Measurements from ENCODE around the gene NACAD. TPM values are rescaled to one million over a fixed set of nuclear protein-coding genes. Genes with fewer than 3 reads are reported as not detected.

The NACAD gene
- total RNA-seq, 1 experiment from 2014 or later, result 1.0 TPM

- TF ChIP-seq, protein P1, sequence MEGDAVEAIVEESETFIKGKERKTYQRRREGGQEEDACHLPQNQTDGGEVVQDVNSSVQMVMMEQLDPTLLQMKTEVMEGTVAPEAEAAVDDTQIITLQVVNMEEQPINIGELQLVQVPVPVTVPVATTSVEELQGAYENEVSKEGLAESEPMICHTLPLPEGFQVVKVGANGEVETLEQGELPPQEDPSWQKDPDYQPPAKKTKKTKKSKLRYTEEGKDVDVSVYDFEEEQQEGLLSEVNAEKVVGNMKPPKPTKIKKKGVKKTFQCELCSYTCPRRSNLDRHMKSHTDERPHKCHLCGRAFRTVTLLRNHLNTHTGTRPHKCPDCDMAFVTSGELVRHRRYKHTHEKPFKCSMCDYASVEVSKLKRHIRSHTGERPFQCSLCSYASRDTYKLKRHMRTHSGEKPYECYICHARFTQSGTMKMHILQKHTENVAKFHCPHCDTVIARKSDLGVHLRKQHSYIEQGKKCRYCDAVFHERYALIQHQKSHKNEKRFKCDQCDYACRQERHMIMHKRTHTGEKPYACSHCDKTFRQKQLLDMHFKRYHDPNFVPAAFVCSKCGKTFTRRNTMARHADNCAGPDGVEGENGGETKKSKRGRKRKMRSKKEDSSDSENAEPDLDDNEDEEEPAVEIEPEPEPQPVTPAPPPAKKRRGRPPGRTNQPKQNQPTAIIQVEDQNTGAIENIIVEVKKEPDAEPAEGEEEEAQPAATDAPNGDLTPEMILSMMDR (IDR thresholded peaks at IDR 0.05; ENCODE audit: insufficient read depth in 1 of 2, low read depth in 1 of 2, low read length in 1 of 2, severe bottlenecking in 1 of 2, unreplicated experiment in 1 of 2), result no peak
- POLR2A ChIA-PET, result no interaction called here
Observed at GRCh38 chr7:45085619-45086200, 3.1 kb downstream of the NACAD start.

GRCh38 chr7:45084901-45085618, 3.7 kb downstream of the NACAD start:
- ChIA-PET CTCF (no interaction called here), POLR2A (no interaction called here)
- H3K9me3 Mint-ChIP-seq (ENCODE audit: unreplicated experiment), result no peaks in the 10 kb centered on the region
- H3K27ac Mint-ChIP-seq (ENCODE audit: unreplicated experiment), result no peak overlapping the region
- TF ChIP-seq, protein P1 (IDR thresholded peaks at IDR 0.05; ENCODE audit: insufficient read depth in 1 of 2, low read depth in 1 of 2, low read length in 1 of 2, severe bottlenecking in 1 of 2, unreplicated experiment in 1 of 2), result no peak
- no peak for DNase-seq
- intact Hi-C loops (cut with micrococcal nuclease; ENCODE audit: unreplicated experiment), result no loop called here
- Histone ChIP-seq H3K27me3 (replicated peaks; ENCODE audit: control insufficient read depth, insufficient read depth, low read length) (no peaks in the 10 kb centered on the region), H3K4me3 (ENCODE audit: low read depth, low read length) (no peak overlapping the region), H3K9me3 (no peaks in the 10 kb centered on the region), H3K4me1 (no peaks in the 10 kb centered on the region), H3K36me3 (ENCODE audit: control insufficient read depth, insufficient read depth, low read length) (no peaks in the 10 kb centered on the region)
- no peak overlapping the region for H3K4me3 Mint-ChIP-seq (ENCODE audit: unreplicated experiment)
- H3K27me3 Mint-ChIP-seq (ENCODE audit: insufficient read depth, unreplicated experiment), result no peaks in the 10 kb centered on the region
- H3K36me3 Mint-ChIP-seq (ENCODE audit: insufficient read depth, unreplicated experiment), result peaks cover 6% of the 10 kb centered on the region
- H3K4me1 Mint-ChIP-seq (ENCODE audit: low read depth, unreplicated experiment), result no peaks in the 10 kb centered on the region
- BruUV-seq (replicated peaks), result no TSS peak

More at GRCh38 chr7:45085619-45086200, 3.1 kb downstream of the NACAD start:
- Histone ChIP-seq H3K36me3 (ENCODE audit: control insufficient read depth, insufficient read depth, low read length) (no peaks in the 10 kb centered on the region), H3K4me1 (no peaks in the 10 kb centered on the region), H3K27me3 (replicated peaks; ENCODE audit: control insufficient read depth, insufficient read depth, low read length) (no peaks in the 10 kb centered on the region), H3K4me3 (ENCODE audit: low read depth, low read length) (no peak overlapping the region), H3K9me3 (no peaks in the 10 kb centered on the region)
- Mint-ChIP-seq H3K4me1 (ENCODE audit: low read depth, unreplicated experiment) (no peaks in the 10 kb centered on the region), H3K36me3 (ENCODE audit: insufficient read depth, unreplicated experiment) (peaks cover 6% of the 10 kb centered on the region), H3K9me3 (ENCODE audit: unreplicated experiment) (no peaks in the 10 kb centered on the region), H3K4me3 (ENCODE audit: unreplicated experiment) (no peak overlapping the region), H3K27ac (ENCODE audit: unreplicated experiment) (no peak overlapping the region), H3K27me3 (ENCODE audit: insufficient read depth, unreplicated experiment) (no peaks in the 10 kb centered on the region)
- no TSS peak for BruUV-seq (replicated peaks)
- DNase-seq, result no peak
- intact Hi-C loops (cut with micrococcal nuclease; ENCODE audit: unreplicated experiment), result no loop called here
- CTCF ChIA-PET, result no interaction called here

GRCh38 chr7:45084336-45084735, 4.4 kb downstream of the NACAD start:
- TF ChIP-seq, protein P1 (IDR thresholded peaks at IDR 0.05; ENCODE audit: insufficient read depth in 1 of 2, low read depth in 1 of 2, low read length in 1 of 2, severe bottlenecking in 1 of 2, unreplicated experiment in 1 of 2), result no peak
- no peak overlapping the region for H3K4me3 Mint-ChIP-seq (ENCODE audit: unreplicated experiment)
- H3K36me3 Mint-ChIP-seq (ENCODE audit: insufficient read depth, unreplicated experiment), result peaks cover under 1% of the 10 kb centered on the region
- no peaks in the 10 kb centered on the region for H3K27me3 Mint-ChIP-seq (ENCODE audit: insufficient read depth, unreplicated experiment)
- Histone ChIP-seq H3K4me3 (ENCODE audit: low read depth, low read length) (no peak overlapping the region), H3K36me3 (ENCODE audit: control insufficient read depth, insufficient read depth, low read length) (no peaks in the 10 kb centered on the region), H3K27me3 (replicated peaks; ENCODE audit: control insufficient read depth, insufficient read depth, low read length) (no peaks in the 10 kb centered on the region), H3K4me1 (no peaks in the 10 kb centered on the region), H3K9me3 (no peaks in the 10 kb centered on the region)
- H3K27ac Mint-ChIP-seq (ENCODE audit: unreplicated experiment), result no peak overlapping the region
- no peaks in the 10 kb centered on the region for H3K4me1 Mint-ChIP-seq (ENCODE audit: low read depth, unreplicated experiment)
- BruUV-seq (replicated peaks), result no TSS peak
- intact Hi-C loops (cut with micrococcal nuclease; ENCODE audit: unreplicated experiment), result no loop called here
- ChIA-PET CTCF (no interaction called here), POLR2A (no interaction called here)
- no peaks in the 10 kb centered on the region for H3K9me3 Mint-ChIP-seq (ENCODE audit: unreplicated experiment)
- DNase-seq, result no peak
